Endodermal cell (in vitro differentiated cells): ENCODE results near the gene IL15RA. TPM values are rescaled to one million over a fixed set of nuclear protein-coding genes. Genes with fewer than 3 reads are reported as not detected.

Source experiments
- DNase-seq: peaks from one replicate; pipeline ENCODE4 v3.0.0-alpha.2; 2017
- H3K27ac ChIP-seq: 2 replicates; pipeline ENCODE4 v1.5.1; 2013; ENCODE audit warnings: mild to moderate bottlenecking, low read depth, low read length, moderate library complexity
- H3K27me3 ChIP-seq: 2 replicates; pipeline ENCODE4 v1.6.1; 2013; ENCODE audit warnings: mild to moderate bottlenecking, low read length, moderate library complexity; ENCODE audit not compliant: insufficient read depth, control insufficient read depth, poor library complexity, severe bottlenecking
- H3K36me3 ChIP-seq: 2 replicates; pipeline ENCODE4 v1.7.0; 2013; ENCODE audit warnings: mild to moderate bottlenecking, low read length, moderate library complexity; ENCODE audit not compliant: control insufficient read depth, insufficient read depth
- H3K4me1 ChIP-seq: one replicate; pipeline ENCODE4 v1.7.0; 2013; ENCODE audit warnings: low read length; ENCODE audit not compliant: control insufficient read depth, insufficient read depth
- H3K4me3 ChIP-seq: 2 replicates; pipeline ENCODE4 v1.5.1; 2013; ENCODE audit warnings: mild to moderate bottlenecking, low read length, moderate library complexity
- H3K9ac ChIP-seq: 2 replicates; pipeline ENCODE4 v1.6.1; 2013; ENCODE audit warnings: mild to moderate bottlenecking, low read length, moderate library complexity; ENCODE audit not compliant: poor library complexity, severe bottlenecking; ENCODE audit errors: extremely low read depth
- H3K9me3 ChIP-seq: 2 replicates; pipeline ENCODE4 v1.6.1; 2013; ENCODE audit warnings: mild to moderate bottlenecking, low read length, moderate library complexity; ENCODE audit not compliant: control insufficient read depth
- H3K27ac Mint-ChIP-seq: 2 replicates; pipeline ENCODE4 v1.8.0; 2020; ENCODE audit warnings: mixed read lengths
- H3K27me3 Mint-ChIP-seq: 2 replicates; pipeline ENCODE4 v1.8.0; 2021; ENCODE audit warnings: mild to moderate bottlenecking, mixed read lengths; ENCODE audit not compliant: insufficient read depth
- H3K36me3 Mint-ChIP-seq: 2 replicates; pipeline ENCODE4 v1.8.0; 2020; ENCODE audit warnings: low read depth, mixed read lengths
- H3K4me1 Mint-ChIP-seq: 2 replicates; pipeline ENCODE4 v1.8.0; 2020; ENCODE audit warnings: mixed read lengths
- H3K4me3 Mint-ChIP-seq: 2 replicates; pipeline ENCODE4 v1.8.0; 2020; ENCODE audit warnings: mild to moderate bottlenecking, moderate library complexity, mixed read lengths
- H3K9me3 Mint-ChIP-seq: 2 replicates; pipeline ENCODE4 v1.8.0; 2020; ENCODE audit warnings: mild to moderate bottlenecking, mixed read lengths
- CTCF ChIP-seq: fragments of 200-600 bp; sonication (generic); conservative IDR thresholded peaks from 2 replicates; pipeline ENCODE4 v1.5.0; 2021; ENCODE audit warnings: antibody characterized with exemption, mild to moderate bottlenecking
- WGBS, 2 experiments: methylation state at CpG; one replicate each; pipeline versions ENCODE4 v1.1.5 to v1.1.7; 2013; ENCODE audit warnings: missing lambda C conversion rate in 2 of 2, mixed read lengths in 1 of 2; ENCODE audit not compliant: insufficient coverage in 1 of 2, insufficient read length in 1 of 2; 5-methylcytosine and 5-hydroxymethylcytosine counted together
- total RNA-seq, 2 donors: library from RNA; stranded (reverse); fragmentation: NEBNext Ultra II Directional in 1 of 2; extraction: Animal tissue kit (Norgen Biotek cat#: 25700) in 1 of 2; gene quantifications; 2 replicates in 1 of 2; 3 replicates in 1 of 2; pipeline ENCODE4 v1.2.1, GENCODE V29; 2021

Gene IL15RA
- total RNA-seq, 2 donors from 2014 or later: 0.35 to 0.37 TPM

DNA sequence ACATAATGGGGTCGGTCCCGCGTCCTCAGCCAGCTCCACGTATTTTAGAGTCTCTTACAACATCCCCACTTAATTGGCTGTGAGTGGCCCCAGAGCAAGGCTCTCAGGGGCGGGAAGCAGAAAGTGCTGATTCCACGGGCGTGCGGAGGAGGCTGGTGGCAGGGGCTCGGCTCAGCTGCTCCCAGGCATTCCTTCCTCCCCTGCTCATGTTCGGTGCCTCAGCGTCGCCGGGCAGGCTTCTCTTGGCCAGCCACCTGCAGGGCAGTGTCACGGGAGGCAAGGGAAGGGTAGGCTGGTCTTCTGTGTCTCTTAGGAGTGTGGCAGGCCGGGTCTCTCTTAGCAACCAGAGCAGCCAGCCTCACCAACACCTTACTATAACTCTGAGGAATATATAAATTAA lies 33.8 kb downstream of the IL15RA start:
- Histone ChIP-seq H3K27ac (no peak overlapping the region), H3K9me3 (no peaks in the 10 kb centered on the region), H3K4me1 (no peaks in the 10 kb centered on the region), H3K36me3 (peaks cover 5% of the 10 kb centered on the region), H3K27me3 (no peaks in the 10 kb centered on the region), H3K9ac (no peak overlapping the region), H3K4me3 (no peak overlapping the region)
- Mint-ChIP-seq H3K27me3 (no peaks in the 10 kb centered on the region), H3K27ac (peak overlapping the region; percentile 60), H3K9me3 (no peaks in the 10 kb centered on the region), H3K36me3 (peaks cover 4% of the 10 kb centered on the region), H3K4me3 (no peak overlapping the region), H3K4me1 (peaks cover 16% of the 10 kb centered on the region)
- peak; percentile 67 for DNase-seq
- no peak for TF ChIP-seq CTCF
- 85 to 86% methylated on average over 4 to 14 of the region's 15 CpGs for WGBS, 2 experiments

GRCh38 chr10:5942474-5942873 lies 34.9 kb downstream of the IL15RA start:
- Histone ChIP-seq H3K9me3 (no peaks in the 10 kb centered on the region), H3K27ac (no peak overlapping the region), H3K27me3 (no peaks in the 10 kb centered on the region), H3K4me1 (no peaks in the 10 kb centered on the region), H3K4me3 (no peak overlapping the region), H3K9ac (no peak overlapping the region), H3K36me3 (peaks cover 14% of the 10 kb centered on the region)
- Mint-ChIP-seq H3K27ac (no peak overlapping the region), H3K9me3 (no peaks in the 10 kb centered on the region), H3K36me3 (peaks cover 13% of the 10 kb centered on the region), H3K4me1 (peaks cover 16% of the 10 kb centered on the region), H3K4me3 (no peak overlapping the region), H3K27me3 (no peaks in the 10 kb centered on the region)
- TF ChIP-seq CTCF: no peak
- no peak for DNase-seq
- WGBS, 2 experiments: 92 to 99% methylated on average over 13 to 16 of the region's 16 CpGs

GRCh38 chr10:5942001-5942400 lies 35.3 kb downstream of the IL15RA start:
- H3K9ac ChIP-seq: no peak overlapping the region
- H3K27me3 ChIP-seq: no peaks in the 10 kb centered on the region
- Mint-ChIP-seq H3K4me1 (peaks cover 16% of the 10 kb centered on the region), H3K4me3 (no peak overlapping the region), H3K36me3 (peaks cover 16% of the 10 kb centered on the region), H3K27ac (no peak overlapping the region), H3K9me3 (no peaks in the 10 kb centered on the region), H3K27me3 (no peaks in the 10 kb centered on the region)
- H3K4me1 ChIP-seq: no peaks in the 10 kb centered on the region
- peaks cover 16% of the 10 kb centered on the region for H3K36me3 ChIP-seq
- 91 to 95% methylated on average over 4 to 13 of the region's 13 CpGs for WGBS, 2 experiments
- H3K27ac ChIP-seq: no peak overlapping the region
- no peak for DNase-seq
- no peak overlapping the region for H3K4me3 ChIP-seq
- H3K9me3 ChIP-seq: no peaks in the 10 kb centered on the region
- TF ChIP-seq CTCF: no peak
